Astrocyte of the spinal cord (primary cell): ENCODE results near the gene AADACL3.

Source experiments
- DNase-seq: peaks from one replicate; pipeline ENCODE4 v3.0.0; 2011; ENCODE audit warnings: low read depth, low spot score
- H3K4me3 ChIP-seq: 2 replicates; pipeline ENCODE4 v1.5.1; 2011; ENCODE audit warnings: low read depth, mild to moderate bottlenecking, low read length, moderate library complexity
- CTCF ChIP-seq: IDR thresholded peaks from 2 replicates; pipeline ENCODE4 v1.5.1; 2012; ENCODE audit warnings: low read depth, mild to moderate bottlenecking, low read length, inconsistent platforms
- in situ Hi-C: cut with HindIII; loops from 2 replicates; pipeline ENCODE4 v1.10.0; 2017; ENCODE audit warnings: low sequenced_read_pairs

Gene AADACL3

GRCh38 chr1:12754738-12755137 is 38.8 kb downstream of the AADACL3 start:
- TF ChIP-seq CTCF: no peak
- no peak overlapping the region for H3K4me3 ChIP-seq
- no peak for DNase-seq
- in situ Hi-C loops: no loop called here

GRCh38 chr1:12756273-12756672 is 40.4 kb downstream of the AADACL3 start:
- DNase-seq: no peak
- no peak for TF ChIP-seq CTCF
- no peak overlapping the region for H3K4me3 ChIP-seq
- in situ Hi-C loops: no loop called here

- in situ Hi-C loops: no loop called here
- no peak overlapping the region for H3K4me3 ChIP-seq
- DNase-seq: no peak
- TF ChIP-seq CTCF: no peak
Observed at GRCh38 chr1:12756768-12757413, 41.0 kb downstream of the AADACL3 start.

GRCh38 chr1:12757836-12758235 is 41.9 kb downstream of the AADACL3 start:
- no peak overlapping the region for H3K4me3 ChIP-seq
- no peak for DNase-seq
- TF ChIP-seq CTCF: no peak
- in situ Hi-C loops: no loop called here

GRCh38 chr1:12760256-12760795 is 44.4 kb downstream of the AADACL3 start:
- no peak for TF ChIP-seq CTCF
- no peak for DNase-seq
- in situ Hi-C loops: no loop called here
- H3K4me3 ChIP-seq: no peak overlapping the region

GRCh38 chr1:12761781-12762180 is 45.9 kb downstream of the AADACL3 start:
- in situ Hi-C loops: no loop called here
- H3K4me3 ChIP-seq: no peak overlapping the region
- no peak for DNase-seq
- no peak for TF ChIP-seq CTCF

GRCh38 chr1:12762766-12763165 is 46.9 kb downstream of the AADACL3 start:
- no peak overlapping the region for H3K4me3 ChIP-seq
- in situ Hi-C loops: no loop called here
- DNase-seq: no peak
- TF ChIP-seq CTCF: no peak
